B cell (primary cell): ENCODE measurements around the gene TMEM108.

ENCODE experiments used
- EZH2 ChIP-seq: IDR thresholded peaks from 2 replicates; pipeline ENCODE4 v1.6.1; 2012; ENCODE audit warnings: borderline replicate concordance, low read depth, mild to moderate bottlenecking, moderate library complexity, low read length; ENCODE audit not compliant: insufficient read depth, poor library complexity, severe bottlenecking
- TF ChIP-seq, protein P1 (sequence below): fragments of 200-600 bp; IDR thresholded peaks from one replicate; pipeline ENCODE4 v1.8.0; 2022; ENCODE audit warnings: antibody characterized with exemption, mild to moderate bottlenecking

- TF ChIP-seq EZH2, result no peak
- TF ChIP-seq, protein P1, sequence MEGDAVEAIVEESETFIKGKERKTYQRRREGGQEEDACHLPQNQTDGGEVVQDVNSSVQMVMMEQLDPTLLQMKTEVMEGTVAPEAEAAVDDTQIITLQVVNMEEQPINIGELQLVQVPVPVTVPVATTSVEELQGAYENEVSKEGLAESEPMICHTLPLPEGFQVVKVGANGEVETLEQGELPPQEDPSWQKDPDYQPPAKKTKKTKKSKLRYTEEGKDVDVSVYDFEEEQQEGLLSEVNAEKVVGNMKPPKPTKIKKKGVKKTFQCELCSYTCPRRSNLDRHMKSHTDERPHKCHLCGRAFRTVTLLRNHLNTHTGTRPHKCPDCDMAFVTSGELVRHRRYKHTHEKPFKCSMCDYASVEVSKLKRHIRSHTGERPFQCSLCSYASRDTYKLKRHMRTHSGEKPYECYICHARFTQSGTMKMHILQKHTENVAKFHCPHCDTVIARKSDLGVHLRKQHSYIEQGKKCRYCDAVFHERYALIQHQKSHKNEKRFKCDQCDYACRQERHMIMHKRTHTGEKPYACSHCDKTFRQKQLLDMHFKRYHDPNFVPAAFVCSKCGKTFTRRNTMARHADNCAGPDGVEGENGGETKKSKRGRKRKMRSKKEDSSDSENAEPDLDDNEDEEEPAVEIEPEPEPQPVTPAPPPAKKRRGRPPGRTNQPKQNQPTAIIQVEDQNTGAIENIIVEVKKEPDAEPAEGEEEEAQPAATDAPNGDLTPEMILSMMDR, result no peak
These were observed 123.5 kb downstream of the TMEM108 start for GRCh38 chr3:133161656-133162055.
